BE2C (cell line): Measurements from ENCODE around the gene RNLS.

Experiments
- DNase-seq: peaks from one replicate; pipeline ENCODE4 v3.0.0-alpha.2; 2020
- H3K27me3 ChIP-seq: fragments of 250-450 bp; sonication (Bioruptor Pico); 2 replicates; pipeline ENCODE4 v1.5.1; 2020; ENCODE audit warnings: mild to moderate bottlenecking
- H3K36me3 ChIP-seq: fragments of 250-450 bp; sonication (Bioruptor Pico); 2 replicates; pipeline ENCODE4 v1.5.1; 2020; ENCODE audit warnings: mild to moderate bottlenecking
- H3K4me1 ChIP-seq: fragments of 250-450 bp; sonication (Bioruptor Pico); 2 replicates; pipeline ENCODE4 v1.5.1; 2020
- H3K4me3 ChIP-seq: 2 replicates; pipeline ENCODE4 v1.5.1; 2011; ENCODE audit warnings: low read depth, low read length
- H3K9me3 ChIP-seq: fragments of 250-450 bp; sonication (Bioruptor Pico); 2 replicates; pipeline ENCODE4 v1.5.1; 2020
- TF ChIP-seq, protein P1 (sequence below): IDR thresholded peaks from 2 replicates; pipeline ENCODE4 v1.5.1; 2012; ENCODE audit warnings: mild to moderate bottlenecking, low read depth, low read length

RNLS gene

DNA sequence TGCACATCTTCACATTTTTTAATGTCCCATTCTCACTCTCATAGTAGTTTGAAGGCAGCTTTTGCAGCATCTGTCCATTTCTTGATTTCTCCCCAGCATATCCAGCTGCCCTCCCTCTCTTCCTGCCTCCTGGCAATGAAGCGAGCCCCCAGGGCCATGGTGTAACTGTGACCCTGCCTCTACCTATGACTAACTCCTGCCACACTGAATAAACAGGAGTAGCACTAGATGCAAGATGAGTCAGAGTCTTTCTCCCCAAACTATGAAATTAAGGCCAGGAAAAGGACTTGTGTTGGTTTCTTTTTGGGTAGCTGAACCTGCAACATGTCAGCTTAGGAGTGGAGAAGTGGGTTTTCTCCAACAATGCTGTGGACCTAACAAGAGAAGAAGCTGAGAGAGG lies 329.0 kb downstream of the RNLS start:
- Histone ChIP-seq H3K4me3 (no peak overlapping the region), H3K27me3 (no peaks in the 10 kb centered on the region)
- TF ChIP-seq, protein P1, sequence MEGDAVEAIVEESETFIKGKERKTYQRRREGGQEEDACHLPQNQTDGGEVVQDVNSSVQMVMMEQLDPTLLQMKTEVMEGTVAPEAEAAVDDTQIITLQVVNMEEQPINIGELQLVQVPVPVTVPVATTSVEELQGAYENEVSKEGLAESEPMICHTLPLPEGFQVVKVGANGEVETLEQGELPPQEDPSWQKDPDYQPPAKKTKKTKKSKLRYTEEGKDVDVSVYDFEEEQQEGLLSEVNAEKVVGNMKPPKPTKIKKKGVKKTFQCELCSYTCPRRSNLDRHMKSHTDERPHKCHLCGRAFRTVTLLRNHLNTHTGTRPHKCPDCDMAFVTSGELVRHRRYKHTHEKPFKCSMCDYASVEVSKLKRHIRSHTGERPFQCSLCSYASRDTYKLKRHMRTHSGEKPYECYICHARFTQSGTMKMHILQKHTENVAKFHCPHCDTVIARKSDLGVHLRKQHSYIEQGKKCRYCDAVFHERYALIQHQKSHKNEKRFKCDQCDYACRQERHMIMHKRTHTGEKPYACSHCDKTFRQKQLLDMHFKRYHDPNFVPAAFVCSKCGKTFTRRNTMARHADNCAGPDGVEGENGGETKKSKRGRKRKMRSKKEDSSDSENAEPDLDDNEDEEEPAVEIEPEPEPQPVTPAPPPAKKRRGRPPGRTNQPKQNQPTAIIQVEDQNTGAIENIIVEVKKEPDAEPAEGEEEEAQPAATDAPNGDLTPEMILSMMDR, result no peak

DNA sequence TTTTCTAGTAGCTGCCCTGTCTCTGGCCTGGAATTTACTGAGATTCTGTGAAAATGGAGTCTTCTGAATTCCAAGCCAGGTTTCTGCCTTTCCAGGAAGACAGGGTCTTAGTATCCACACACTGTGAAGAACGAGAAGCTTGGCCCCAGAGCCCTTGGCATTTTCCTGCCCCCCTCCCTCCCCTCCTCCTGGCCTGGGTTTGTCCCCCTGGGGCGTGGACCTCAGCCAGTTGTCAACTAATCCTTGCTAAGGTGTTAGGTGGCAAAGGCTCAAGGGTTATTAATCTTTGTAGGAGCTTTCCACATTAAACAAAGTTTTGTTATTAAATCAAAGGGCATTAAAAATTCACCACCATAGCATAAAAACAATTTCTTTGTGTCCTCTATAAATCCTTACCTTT lies 329.5 kb downstream of the RNLS start:
- Histone ChIP-seq H3K9me3 (no peaks in the 10 kb centered on the region), H3K36me3 (no peaks in the 10 kb centered on the region), H3K4me3 (no peak overlapping the region), H3K27me3 (no peaks in the 10 kb centered on the region), H3K4me1 (peaks cover 18% of the 10 kb centered on the region)
- TF ChIP-seq, protein P1, result no peak
- no peak for DNase-seq

More for the DNA sequence above, 329.0 kb downstream of the RNLS start:
- H3K4me1 ChIP-seq, result peaks cover 18% of the 10 kb centered on the region
- DNase-seq, result peak; percentile 36
- H3K36me3 ChIP-seq, result no peaks in the 10 kb centered on the region
- H3K9me3 ChIP-seq, result no peaks in the 10 kb centered on the region

DNA sequence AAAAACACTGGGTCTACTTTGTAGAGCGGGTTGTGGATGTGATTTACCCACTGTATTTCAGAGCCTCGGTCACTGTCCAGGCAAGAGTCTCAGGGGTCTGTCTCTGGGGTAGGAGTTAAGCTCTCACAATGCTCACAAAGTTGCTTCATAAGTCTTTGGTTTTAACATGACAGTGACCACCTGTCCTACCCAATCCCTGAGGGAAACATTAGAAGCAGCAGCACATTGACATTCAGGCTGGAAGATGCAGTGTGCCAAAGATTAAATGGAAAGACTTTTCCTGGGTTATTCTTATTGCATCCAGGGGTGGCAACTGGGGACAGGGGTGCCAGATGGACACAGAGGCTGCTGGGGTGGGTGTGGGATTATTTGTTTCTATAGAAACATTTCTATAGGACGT lies 330.0 kb downstream of the RNLS start:
- TF ChIP-seq, protein P1, result no peak
- Histone ChIP-seq H3K36me3 (no peaks in the 10 kb centered on the region), H3K27me3 (no peaks in the 10 kb centered on the region), H3K9me3 (no peaks in the 10 kb centered on the region), H3K4me1 (peaks cover 18% of the 10 kb centered on the region), H3K4me3 (no peak overlapping the region)
- no peak for DNase-seq

DNA sequence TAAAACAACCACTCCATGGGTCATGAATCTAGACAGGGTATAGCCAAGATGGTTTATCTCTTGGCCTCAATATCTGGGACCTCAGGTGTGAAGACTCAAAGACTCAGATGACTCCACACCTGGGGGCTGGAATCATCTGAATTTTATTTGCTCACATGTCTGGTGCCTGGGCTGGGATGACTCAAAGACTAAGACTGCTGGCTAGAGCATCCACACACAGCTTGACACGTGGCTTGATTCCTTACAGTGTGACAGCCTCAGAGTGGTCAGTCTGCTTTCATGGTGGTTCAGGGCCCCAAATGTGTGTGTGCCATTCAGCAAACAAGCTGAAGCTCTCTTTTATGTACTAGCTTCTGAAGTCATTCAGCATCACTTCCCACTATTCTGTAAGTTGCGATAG lies 333.7 kb downstream of the RNLS start:
- no peaks in the 10 kb centered on the region for H3K9me3 ChIP-seq
- no peaks in the 10 kb centered on the region for H3K27me3 ChIP-seq
- no peaks in the 10 kb centered on the region for H3K36me3 ChIP-seq
- H3K4me3 ChIP-seq, result no peak overlapping the region
- no peak for DNase-seq
- H3K4me1 ChIP-seq, result peaks cover 23% of the 10 kb centered on the region
- TF ChIP-seq, protein P1, result no peak

DNA sequence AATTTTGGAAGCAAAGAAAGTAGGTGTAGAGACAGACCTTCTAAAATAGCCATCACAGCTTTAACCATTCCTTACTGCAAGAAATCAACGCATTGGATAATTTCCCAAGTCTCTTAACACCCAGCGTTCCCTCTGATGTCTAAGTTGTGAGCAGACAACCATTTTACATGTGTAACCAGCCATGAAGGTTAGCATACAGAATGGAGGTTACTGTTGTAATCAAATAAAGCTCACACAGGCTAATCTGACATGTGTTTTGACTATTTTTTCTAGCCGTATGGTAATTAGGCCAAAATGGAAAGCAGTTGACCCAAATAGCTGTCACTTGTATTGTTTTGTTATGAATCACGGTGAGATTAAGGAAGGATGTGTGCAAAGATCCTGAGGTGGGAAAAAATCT lies 336.4 kb downstream of the RNLS start:
- no peak for DNase-seq
- Histone ChIP-seq H3K36me3 (no peaks in the 10 kb centered on the region), H3K27me3 (no peaks in the 10 kb centered on the region), H3K4me3 (no peak overlapping the region), H3K9me3 (no peaks in the 10 kb centered on the region), H3K4me1 (peaks cover 22% of the 10 kb centered on the region)
- TF ChIP-seq, protein P1, result no peak

DNA sequence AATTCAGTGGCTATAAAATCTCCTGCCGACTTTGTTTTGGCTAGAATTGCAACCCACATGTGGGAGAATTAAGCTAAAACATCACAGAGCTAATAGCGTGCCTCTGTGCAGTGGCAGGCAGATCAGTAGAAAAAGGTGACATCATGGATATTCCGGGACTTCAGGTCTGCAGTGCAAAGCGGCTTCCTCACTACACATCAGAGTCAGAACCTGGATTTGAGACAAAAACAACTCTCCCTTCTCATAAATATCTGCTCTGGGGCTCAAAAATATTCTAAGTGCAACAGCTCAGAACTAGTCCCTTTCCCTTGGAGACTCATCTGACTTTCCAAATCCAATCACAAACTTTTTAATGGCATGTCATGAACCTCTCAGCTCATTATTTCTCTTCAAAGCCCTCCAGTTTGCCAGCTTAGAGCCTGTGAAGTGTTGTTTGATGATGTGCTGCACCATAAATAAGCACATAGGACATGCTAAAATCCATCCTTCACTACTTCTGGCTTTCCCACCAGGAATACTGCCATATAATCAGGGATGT lies 337.1 kb downstream of the RNLS start:
- H3K36me3 ChIP-seq, result no peaks in the 10 kb centered on the region
- peaks cover 22% of the 10 kb centered on the region for H3K4me1 ChIP-seq
- H3K9me3 ChIP-seq, result no peaks in the 10 kb centered on the region
- DNase-seq, result no peak
- TF ChIP-seq, protein P1, result no peak
- no peak overlapping the region for H3K4me3 ChIP-seq
- H3K27me3 ChIP-seq, result no peaks in the 10 kb centered on the region
